Bronchial epithelial cell (primary cell): ENCODE measurements around the gene ENPP6. TPM values are rescaled to one million over a fixed set of nuclear protein-coding genes. Genes with fewer than 3 reads are reported as not detected.

Source experiments
- DNase-seq: peaks from one replicate; pipeline ENCODE4 v3.0.0-alpha.2; 2010; ENCODE audit warnings: low read depth
- FAIRE-seq: peaks from 2 replicates; lab custom pipeline; 2011; peaks lifted over from hg19 to GRCh38; lab: Jason Lieb, UNC
- H3K27me3 ChIP-seq: 2 replicates; pipeline ENCODE4 v1.5.1; 2011; ENCODE audit warnings: low read length; ENCODE audit not compliant: control insufficient read depth, insufficient read depth
- H3K36me3 ChIP-seq: 2 replicates; pipeline ENCODE4 v1.5.1; 2011; ENCODE audit warnings: low read length; ENCODE audit not compliant: control insufficient read depth, insufficient read depth
- H3K4me3 ChIP-seq: 2 replicates; pipeline ENCODE4 v1.5.1; 2011; ENCODE audit warnings: mild to moderate bottlenecking, low read depth, low read length, control low read depth
- CTCF ChIP-seq: IDR thresholded peaks from 2 replicates; pipeline ENCODE4 v1.5.1; 2011; ENCODE audit warnings: mild to moderate bottlenecking, moderate library complexity, low read length, control low read depth, inconsistent platforms; ENCODE audit not compliant: insufficient read depth, severe bottlenecking
- total RNA-seq: library from RNA; depleted of rRNA; stranded (reverse); fragments of >200 nt; gene quantifications from 2 replicates; pipeline ENCODE4 v1.2.1, GENCODE V29; 2014

Gene ENPP6
- total RNA-seq, 1 donor from 2014 or later: not detected

GRCh38 chr4:184046148-184046547, 171.5 kb downstream of the ENPP6 start:
- H3K27me3 ChIP-seq: no peaks in the 10 kb centered on the region
- H3K36me3 ChIP-seq: no peaks in the 10 kb centered on the region
- H3K4me3 ChIP-seq: no peak overlapping the region
- TF ChIP-seq CTCF: no peak
- FAIRE-seq: no peak
- no peak for DNase-seq

- no peak overlapping the region for H3K4me3 ChIP-seq
- DNase-seq (no peak), FAIRE-seq (no peak)
- H3K36me3 ChIP-seq: no peaks in the 10 kb centered on the region
- H3K27me3 ChIP-seq: peaks cover 4% of the 10 kb centered on the region
- TF ChIP-seq CTCF: no peak
These were observed 176.5 kb downstream of the ENPP6 start for GRCh38 chr4:184041156-184041555.

GRCh38 chr4:184039963-184040383, 177.7 kb downstream of the ENPP6 start:
- no peak for TF ChIP-seq CTCF
- Histone ChIP-seq H3K27me3 (peaks cover 4% of the 10 kb centered on the region), H3K4me3 (peak overlapping the region; percentile 1), H3K36me3 (no peaks in the 10 kb centered on the region)
- DNase-seq: no peak
- FAIRE-seq: no peak
